ENCODE data around the gene ZDHHC7. TPM values are rescaled to one million over a fixed set of nuclear protein-coding genes. Genes with fewer than 3 reads are reported as not detected.

The ZDHHC7 gene
- total RNA-seq, 4 donors from 2014 or later: 31.0 to 103 (median 62.3) TPM

- TF ChIP-seq CTCF (IDR thresholded peaks at IDR 0.05; ENCODE audit: low read depth): no peak
Measured at GRCh38 chr16:84930298-84931106, 80.8 kb downstream of the ZDHHC7 start.

- no peak for TF ChIP-seq CTCF (IDR thresholded peaks at IDR 0.05; ENCODE audit: low read depth)
Measured at GRCh38 chr16:84929421-84930297, 81.7 kb downstream of the ZDHHC7 start.

GRCh38 chr16:84928679-84929420, 82.5 kb downstream of the ZDHHC7 start:
- no peak for TF ChIP-seq CTCF (IDR thresholded peaks at IDR 0.05; ENCODE audit: low read depth)

GRCh38 chr16:84927621-84928591, 83.4 kb downstream of the ZDHHC7 start:
- TF ChIP-seq CTCF (IDR thresholded peaks at IDR 0.05; ENCODE audit: low read depth): no peak

- TF ChIP-seq CTCF (IDR thresholded peaks at IDR 0.05; ENCODE audit: low read depth): no peak
Measured at GRCh38 chr16:84926462-84926861, 84.9 kb downstream of the ZDHHC7 start.

GRCh38 chr16:84925773-84926372, 85.5 kb downstream of the ZDHHC7 start:
- TF ChIP-seq CTCF (IDR thresholded peaks at IDR 0.05; ENCODE audit: low read depth): no peak

Measured in subcutaneous adipose tissue (tissue), 4 donors.